ENCODE data around the gene CHD5. TPM values are rescaled to one million over a fixed set of nuclear protein-coding genes. Genes with fewer than 3 reads are reported as not detected.

The CHD5 gene
- total and polyA plus RNA-seq, 12 donors = 0.07 to 56.5 (median 2.1) TPM; not detected in 2

DNA sequence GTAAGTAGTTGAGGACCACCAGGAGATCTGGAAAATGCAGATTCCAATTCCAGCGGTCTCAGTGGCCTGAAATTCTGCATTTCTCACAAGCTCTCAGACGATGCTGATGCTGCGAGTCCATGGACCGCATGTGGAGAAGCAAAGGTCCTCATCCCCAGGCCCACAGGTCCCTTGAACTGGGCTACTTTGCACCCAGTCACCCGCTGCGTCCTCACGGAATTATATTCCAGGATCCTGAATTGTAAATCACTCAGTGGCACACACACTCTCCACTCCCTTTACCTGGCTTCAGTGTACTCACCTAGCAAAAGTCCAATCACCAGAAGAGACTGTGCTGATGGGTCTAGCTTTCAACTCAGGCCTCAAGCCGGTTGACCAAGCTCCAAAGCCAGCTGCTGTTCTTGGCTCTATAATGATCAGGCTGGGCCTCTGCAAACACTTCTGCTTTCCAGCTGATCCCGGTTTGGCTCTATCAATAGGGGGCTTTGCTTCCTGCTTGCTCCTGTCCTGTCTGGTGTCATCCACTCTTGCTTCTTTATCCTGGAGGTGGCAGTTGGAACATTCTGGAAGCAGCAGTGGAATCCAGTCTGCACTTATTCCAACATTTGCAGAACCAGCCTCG lies 20.2 kb upstream of the CHD5 start:
- H3K27ac ChIP-seq = peak overlapping the region in 4 of 5 donors; percentile 30 to 85 (median 62)
- peak overlapping the region in 2 of 4 donors; percentile 7 to 97 for H3K4me3 ChIP-seq
- H3K27me3 ChIP-seq = no peaks in the 10 kb centered on the region
- H3K36me3 ChIP-seq (replicated peaks in 1 of 2) = peaks cover 0 to 19% of the 10 kb centered on the region in 2 donors
- intact Hi-C loops (cut with DNase I) = no loop called here
- 60 to 67% (median 65%) methylated on average over 9 to 10 of the region's 10 CpGs for WGBS, 4 donors
- H3K4me1 ChIP-seq (replicated peaks in 1 of 2) = peaks cover 10 to 27% of the 10 kb centered on the region in 2 donors
- no peaks in the 10 kb centered on the region for H3K9me3 ChIP-seq (replicated peaks in 1 of 3)
- DNase-seq = no peak
- no peak for TF ChIP-seq POLR2A (IDR thresholded peaks at IDR 0.05)
- TF ChIP-seq, protein P1, sequence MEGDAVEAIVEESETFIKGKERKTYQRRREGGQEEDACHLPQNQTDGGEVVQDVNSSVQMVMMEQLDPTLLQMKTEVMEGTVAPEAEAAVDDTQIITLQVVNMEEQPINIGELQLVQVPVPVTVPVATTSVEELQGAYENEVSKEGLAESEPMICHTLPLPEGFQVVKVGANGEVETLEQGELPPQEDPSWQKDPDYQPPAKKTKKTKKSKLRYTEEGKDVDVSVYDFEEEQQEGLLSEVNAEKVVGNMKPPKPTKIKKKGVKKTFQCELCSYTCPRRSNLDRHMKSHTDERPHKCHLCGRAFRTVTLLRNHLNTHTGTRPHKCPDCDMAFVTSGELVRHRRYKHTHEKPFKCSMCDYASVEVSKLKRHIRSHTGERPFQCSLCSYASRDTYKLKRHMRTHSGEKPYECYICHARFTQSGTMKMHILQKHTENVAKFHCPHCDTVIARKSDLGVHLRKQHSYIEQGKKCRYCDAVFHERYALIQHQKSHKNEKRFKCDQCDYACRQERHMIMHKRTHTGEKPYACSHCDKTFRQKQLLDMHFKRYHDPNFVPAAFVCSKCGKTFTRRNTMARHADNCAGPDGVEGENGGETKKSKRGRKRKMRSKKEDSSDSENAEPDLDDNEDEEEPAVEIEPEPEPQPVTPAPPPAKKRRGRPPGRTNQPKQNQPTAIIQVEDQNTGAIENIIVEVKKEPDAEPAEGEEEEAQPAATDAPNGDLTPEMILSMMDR (IDR thresholded peaks at IDR 0.05) = no peak

DNA sequence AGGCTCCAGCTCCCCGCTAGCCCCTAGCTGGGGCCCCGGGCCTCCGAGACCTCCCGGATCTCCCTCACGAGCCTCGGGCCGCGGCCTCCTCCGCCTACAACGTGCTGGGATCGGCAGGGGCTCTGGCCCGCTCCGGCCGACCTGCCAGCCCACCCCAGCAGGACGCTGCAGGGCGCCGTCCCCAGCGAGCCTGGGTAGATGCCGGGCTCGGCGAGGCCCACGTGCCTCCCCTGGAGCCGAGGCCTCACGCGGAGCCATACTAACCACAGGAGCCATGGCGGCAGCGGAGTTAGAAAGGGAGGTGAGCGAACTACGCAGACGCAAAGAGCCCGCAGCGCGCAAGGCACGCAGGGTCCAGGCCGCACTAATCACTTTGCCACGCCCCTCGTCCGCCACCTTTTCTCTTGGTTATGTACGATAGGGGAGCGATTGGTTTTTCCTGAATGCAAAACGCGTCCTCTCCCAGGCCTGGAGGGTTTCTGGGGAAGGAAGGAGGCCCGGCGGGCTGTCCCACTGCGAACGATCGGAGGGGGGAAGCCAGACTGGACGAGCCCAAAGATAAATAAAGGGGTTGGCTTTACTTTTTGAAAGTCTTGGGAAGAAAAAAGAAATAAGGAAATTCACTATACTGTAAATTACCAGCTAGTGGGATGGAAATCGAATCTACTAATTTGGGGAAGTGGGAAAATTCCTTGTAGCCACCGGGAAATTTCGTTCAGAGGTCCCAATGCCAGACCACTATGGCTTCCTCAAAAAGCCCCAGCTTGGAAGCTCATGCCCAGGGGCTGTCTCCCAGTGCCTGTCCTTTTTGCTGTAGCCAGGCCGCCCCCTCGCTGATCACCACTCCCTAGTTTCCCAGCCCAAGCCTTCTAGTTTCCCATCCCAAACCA lies 19.4 kb upstream of the CHD5 start, which contains the start of gene RPL22:
Gene RPL22 (minus strand): TSS at position 298 of the 890 bp plus-strand sequence. CDS start 22 bp downstream, at position 276.
- Histone ChIP-seq H3K36me3 (replicated peaks in 1 of 2) (peaks cover 0 to 26% of the 10 kb centered on the region in 2 donors), H3K4me1 (replicated peaks in 1 of 2) (peaks cover 9 to 21% of the 10 kb centered on the region in 2 donors), H3K4me3 (peak within 1 kb of the TSS; percentile 78 to 97 (median 88)), H3K27ac (peak within 1 kb of the TSS in 4 of 5 donors; percentile 75 to 90 (median 79)), H3K9me3 (replicated peaks in 1 of 3) (no peaks in the 10 kb centered on the region), H3K27me3 (no peaks in the 10 kb centered on the region)
- WGBS, 4 donors = 1 to 2% (median 2%) methylated on average over 27 to 53 of the region's 53 CpGs
- TF ChIP-seq, protein P1 (IDR thresholded peaks at IDR 0.05) = peak in 1 of 6 experiments; percentile 21
- peak; percentile 68 to 92 for TF ChIP-seq POLR2A (IDR thresholded peaks at IDR 0.05)
- intact Hi-C loops (cut with DNase I) = no loop called here
- peak; percentile 97 to 99 (median 99) for DNase-seq

GRCh38 chr1:6198646-6199297 lies 18.7 kb upstream of the CHD5 start:
- intact Hi-C loops (cut with DNase I) = no loop called here
- 0 to 1% (median 1%) methylated on average over 19 to 31 of the region's 31 CpGs for WGBS, 4 donors

More at GRCh38 chr1:6198646-6199297, 18.7 kb upstream of the CHD5 start:
- H3K27ac ChIP-seq = peak overlapping the region in 4 of 5 donors; percentile 75 to 90 (median 79)
- H3K27me3 ChIP-seq = no peaks in the 10 kb centered on the region
- H3K4me1 ChIP-seq (replicated peaks in 1 of 2) = peaks cover 9 to 21% of the 10 kb centered on the region in 2 donors
- TF ChIP-seq, protein P1 (IDR thresholded peaks at IDR 0.05) = no peak
- no peak for TF ChIP-seq POLR2A (IDR thresholded peaks at IDR 0.05)
- H3K4me3 ChIP-seq = peak overlapping the region; percentile 78 to 97 (median 88)
- peak in 2 of 7 donors; percentile 32 to 40 for DNase-seq
- H3K36me3 ChIP-seq (replicated peaks in 1 of 2) = peaks cover 0 to 34% of the 10 kb centered on the region in 2 donors
- no peaks in the 10 kb centered on the region for H3K9me3 ChIP-seq (replicated peaks in 1 of 3)

Data from adrenal gland (tissue), 12 donors.